Measurements from ENCODE around the gene KRT76. TPM values are rescaled to one million over a fixed set of nuclear protein-coding genes. Genes with fewer than 3 reads are reported as not detected.
A peak's percentile ranks its signal among the peaks of the same experiment; 100 is the strongest.
"Not testable (repeated sequence)": the region's sequence is repeated elsewhere in the genome, so short reads cannot be mapped to it uniquely, and the experiment has no call there.

KRT76 gene
- total RNA-seq, 1 experiment from 2014 or later = not detected

DNA sequence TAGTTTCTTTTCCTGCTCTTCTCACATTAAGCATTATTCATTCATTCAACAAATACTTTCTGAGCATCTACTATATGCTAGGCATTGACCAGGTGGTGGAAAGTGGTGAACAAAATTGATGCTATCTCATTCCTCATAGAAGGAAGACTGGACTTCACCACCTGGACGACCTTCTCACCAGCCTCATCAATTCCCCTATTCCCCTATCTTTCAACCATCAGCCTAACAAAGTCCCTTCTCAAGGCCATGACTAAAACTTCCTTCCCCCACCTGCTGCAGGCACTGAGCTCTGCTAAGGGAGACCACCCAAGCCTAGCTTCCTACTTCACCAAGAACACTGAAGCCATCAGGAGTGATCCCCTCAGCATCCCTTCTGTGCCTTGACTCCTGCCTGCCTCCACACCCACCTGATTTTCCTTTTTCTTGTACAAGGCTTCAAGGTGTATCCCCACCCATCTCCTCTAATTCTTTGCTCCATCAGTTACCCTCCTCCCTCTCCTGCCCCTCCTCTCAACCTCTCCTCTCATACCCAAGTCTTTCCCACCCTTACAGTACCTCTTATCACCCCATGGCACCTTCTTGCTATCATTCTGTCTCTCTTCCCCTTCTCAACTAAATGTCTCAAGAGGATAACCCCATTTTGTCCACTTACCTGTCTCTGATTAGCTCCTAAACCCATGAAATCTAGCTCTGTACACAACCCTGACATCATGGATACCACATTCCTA is 19.5 kb downstream of the KRT76 start:
- in situ Hi-C loops (cut with HindIII; ENCODE audit: low pct_unique_long_range_greater_than_20kb, low sequenced_read_pairs) = no loop called here
- no peak for DNase-seq (ENCODE audit: low read depth, low spot score)

DNA sequence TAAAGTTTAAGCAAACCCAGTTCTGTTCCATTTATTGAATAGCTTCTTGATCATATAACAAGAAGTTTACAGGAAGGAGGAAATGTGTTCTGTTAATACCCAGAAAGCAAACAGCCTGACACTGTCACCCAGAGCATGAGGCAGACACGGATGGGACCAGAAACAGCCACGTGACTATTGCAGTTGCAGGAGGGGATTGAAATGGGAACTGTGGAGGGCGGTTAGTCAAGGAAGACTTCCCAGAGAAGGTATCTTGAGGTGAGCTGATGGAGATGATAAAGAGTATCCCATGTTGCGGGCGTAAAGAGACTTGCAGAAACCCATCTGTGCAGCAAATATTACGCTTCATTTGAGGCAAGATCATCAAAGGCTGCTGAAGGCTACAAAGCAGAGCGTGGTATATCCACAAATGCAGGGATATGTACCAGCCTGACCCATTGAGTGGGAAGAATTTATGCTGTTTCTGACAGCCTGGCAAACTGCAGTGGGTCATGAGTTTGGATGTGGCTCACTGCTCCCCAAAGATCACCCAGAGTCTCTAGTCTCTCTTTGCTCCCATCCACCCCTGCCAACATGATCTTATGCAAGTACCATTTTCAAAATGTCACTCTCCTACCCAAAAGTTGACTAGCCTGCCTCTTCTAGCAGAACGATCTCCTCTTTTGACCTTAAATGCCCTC is 20.7 kb downstream of the KRT76 start:
- in situ Hi-C loops (cut with HindIII; ENCODE audit: low pct_unique_long_range_greater_than_20kb, low sequenced_read_pairs) = no loop called here
- no peak for DNase-seq (ENCODE audit: low read depth, low spot score)

DNA sequence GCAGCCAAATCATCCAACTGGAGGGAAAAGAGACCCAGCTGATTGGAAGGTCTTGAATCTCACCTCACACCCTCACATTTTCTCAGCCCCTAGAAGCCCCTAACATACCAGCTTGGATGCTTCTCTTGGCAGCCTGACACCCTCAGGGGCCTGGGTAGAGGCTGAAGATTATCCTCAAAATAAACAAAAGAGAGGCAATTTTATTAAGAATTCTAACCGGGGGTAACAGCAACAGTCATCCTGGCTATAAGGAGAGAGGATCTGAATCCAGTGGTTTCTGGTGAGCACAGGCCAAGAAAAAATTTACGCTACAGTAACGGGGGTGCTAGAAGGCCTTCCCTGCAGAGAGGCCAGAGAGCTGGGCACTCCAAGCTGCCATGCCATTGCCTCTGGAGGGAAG is 21.6 kb downstream of the KRT76 start:
- DNase-seq (ENCODE audit: low read depth, low spot score) = no peak
- in situ Hi-C loops (cut with HindIII; ENCODE audit: low pct_unique_long_range_greater_than_20kb, low sequenced_read_pairs) = no loop called here

DNA sequence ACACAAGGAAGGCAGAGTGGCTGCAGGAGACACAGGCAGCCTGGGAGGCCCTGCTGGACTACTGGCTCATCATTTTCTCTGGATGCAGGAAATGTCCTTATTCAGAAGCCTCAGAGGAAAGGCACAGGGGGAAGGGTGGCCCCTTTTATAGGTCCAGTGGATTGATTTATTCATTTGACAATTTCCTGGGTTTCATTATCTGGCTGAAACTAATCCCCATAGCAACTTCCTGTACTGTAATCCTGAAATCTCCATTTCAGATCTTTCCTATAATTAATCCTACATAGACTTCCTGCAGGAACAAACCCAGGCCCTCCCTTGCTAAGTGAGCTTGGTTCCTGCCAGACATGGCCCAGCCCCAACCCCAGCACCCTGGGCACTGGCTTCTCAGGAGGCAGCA is 23.0 kb downstream of the KRT76 start:
- in situ Hi-C loops (cut with HindIII; ENCODE audit: low pct_unique_long_range_greater_than_20kb, low sequenced_read_pairs) = no loop called here
- no peak for DNase-seq (ENCODE audit: low read depth, low spot score)

DNA sequence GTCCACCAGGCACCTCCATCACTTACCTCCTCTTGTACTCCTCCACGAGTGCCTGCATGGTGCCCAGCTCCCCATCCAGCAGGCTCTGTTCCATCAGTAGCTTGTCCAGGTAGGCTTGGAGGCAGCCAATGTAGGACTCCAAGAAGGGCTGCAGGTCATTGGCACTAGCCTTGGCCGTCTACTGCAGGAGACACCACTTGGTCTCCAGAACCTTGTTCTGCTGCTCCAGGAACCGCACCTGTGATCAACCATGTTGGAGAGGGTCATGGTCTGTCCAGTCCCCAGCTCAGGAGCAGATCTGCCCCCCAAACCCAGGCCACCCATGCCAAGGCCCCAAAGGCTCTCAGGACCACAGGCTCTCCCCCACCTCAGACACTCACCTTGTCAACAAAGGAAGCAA is 23.9 kb downstream of the KRT76 start:
- in situ Hi-C loops (cut with HindIII; ENCODE audit: low pct_unique_long_range_greater_than_20kb, low sequenced_read_pairs) = no loop called here

DNA sequence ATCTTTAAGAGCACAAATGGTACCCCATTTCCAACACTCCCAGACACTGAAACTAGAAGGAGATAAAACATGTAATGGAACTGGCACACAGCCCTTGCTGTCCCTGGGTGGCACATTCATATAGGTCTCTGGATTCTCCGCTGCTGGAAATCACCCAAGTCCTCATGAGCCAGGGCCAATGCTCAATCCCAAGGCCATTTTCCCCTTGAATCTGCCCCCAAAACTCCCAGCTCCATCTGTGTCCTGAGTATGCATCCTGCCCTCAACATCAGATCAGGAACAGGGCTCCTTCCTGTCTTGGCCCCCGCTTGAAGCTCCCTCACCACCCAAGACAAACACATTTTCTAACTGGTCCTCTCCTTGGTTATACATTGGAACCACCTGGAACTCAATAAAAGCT is 24.6 kb downstream of the KRT76 start:
- no peak for DNase-seq (ENCODE audit: low read depth, low spot score)
- in situ Hi-C loops (cut with HindIII; ENCODE audit: low pct_unique_long_range_greater_than_20kb, low sequenced_read_pairs) = no loop called here

More for the DNA sequence above, 23.9 kb downstream of the KRT76 start:
- DNase-seq (ENCODE audit: low read depth, low spot score) = no peak

DNA sequence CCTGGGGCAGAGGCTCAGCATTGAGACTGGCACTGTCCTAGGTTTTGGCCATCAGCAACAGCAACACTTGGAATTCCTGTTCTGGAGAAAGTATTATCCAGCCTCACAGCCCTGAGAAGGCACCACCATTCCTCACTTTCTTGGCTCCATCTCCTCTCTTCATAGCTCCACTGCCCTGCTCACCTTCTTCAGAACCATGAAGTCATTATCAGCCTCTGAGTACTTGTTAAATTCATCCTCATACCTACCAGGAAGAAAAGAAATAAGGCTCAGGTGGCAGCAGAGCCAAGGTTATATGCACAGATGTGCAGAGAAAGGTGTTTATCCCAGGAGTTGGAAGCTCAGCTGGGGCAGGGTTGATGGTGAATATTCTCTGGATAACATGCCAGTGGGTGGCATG is 25.4 kb downstream of the KRT76 start:
- in situ Hi-C loops (cut with HindIII; ENCODE audit: low pct_unique_long_range_greater_than_20kb, low sequenced_read_pairs) = no loop called here
- DNase-seq (ENCODE audit: low read depth, low spot score) = no peak

DNA sequence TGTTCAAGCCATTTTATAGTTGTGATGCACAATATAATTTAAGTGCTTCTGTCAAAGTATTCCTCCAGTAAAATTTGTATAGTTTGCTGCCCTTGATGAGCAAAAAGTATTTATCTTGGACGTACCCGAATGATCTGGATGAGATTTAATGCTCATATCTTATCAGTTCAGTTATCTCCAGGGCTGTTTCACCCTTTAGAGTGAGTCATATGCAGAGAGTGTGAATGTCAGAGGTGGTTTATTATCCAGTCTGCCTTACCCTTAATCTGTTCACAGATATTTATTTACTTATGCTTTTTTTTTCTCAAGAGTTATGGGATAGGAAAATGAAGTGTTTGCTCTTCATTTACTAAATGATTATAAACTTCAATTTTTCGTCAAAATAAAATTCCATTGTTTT is 26.6 kb downstream of the KRT76 start:
- in situ Hi-C loops (cut with HindIII; ENCODE audit: low pct_unique_long_range_greater_than_20kb, low sequenced_read_pairs); DNase-seq (ENCODE audit: low read depth, low spot score): not testable (repeated sequence)

DNA sequence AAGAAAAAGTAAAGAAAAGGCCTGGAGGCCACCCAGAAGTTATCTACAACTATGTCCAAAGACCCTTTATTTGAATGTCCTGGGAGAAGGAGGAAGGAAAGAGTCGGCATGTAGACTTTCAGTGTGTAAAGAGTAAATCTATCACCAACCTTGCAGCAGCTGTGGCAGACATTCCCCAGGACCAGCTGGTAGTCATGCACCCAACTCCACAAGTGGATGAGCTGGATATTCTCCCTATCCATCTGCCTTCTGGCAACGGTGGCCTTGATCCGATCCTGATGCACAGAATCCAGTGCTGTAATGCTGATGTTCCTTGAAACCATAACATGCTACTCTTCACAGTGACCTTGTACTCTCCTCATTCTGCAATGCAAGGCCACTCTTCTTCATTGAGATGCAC is 27.3 kb downstream of the KRT76 start:
- in situ Hi-C loops (cut with HindIII; ENCODE audit: low pct_unique_long_range_greater_than_20kb, low sequenced_read_pairs) = no loop called here
- DNase-seq (ENCODE audit: low read depth, low spot score) = no peak

DNA sequence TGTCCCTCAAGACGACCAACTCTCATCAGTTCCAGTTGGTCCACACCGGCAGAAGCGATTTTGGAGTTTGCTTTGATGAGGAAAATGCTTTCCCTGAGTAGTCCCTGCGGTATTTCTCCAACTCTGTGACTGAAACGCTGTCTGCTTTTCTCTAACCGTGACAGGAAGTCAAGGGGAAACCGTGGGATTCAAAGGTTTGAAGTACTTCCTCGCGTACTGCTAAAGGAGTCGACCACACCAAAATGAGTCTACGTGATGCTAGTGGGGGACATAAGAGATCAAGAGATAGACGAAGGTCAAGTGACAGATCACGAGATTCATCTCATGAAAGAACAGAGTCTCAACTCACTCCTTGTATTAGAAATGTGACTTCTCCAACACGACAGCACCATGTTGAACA is 28.6 kb downstream of the KRT76 start:
- no peak for DNase-seq (ENCODE audit: low read depth, low spot score)
- in situ Hi-C loops (cut with HindIII; ENCODE audit: low pct_unique_long_range_greater_than_20kb, low sequenced_read_pairs) = no loop called here

DNA sequence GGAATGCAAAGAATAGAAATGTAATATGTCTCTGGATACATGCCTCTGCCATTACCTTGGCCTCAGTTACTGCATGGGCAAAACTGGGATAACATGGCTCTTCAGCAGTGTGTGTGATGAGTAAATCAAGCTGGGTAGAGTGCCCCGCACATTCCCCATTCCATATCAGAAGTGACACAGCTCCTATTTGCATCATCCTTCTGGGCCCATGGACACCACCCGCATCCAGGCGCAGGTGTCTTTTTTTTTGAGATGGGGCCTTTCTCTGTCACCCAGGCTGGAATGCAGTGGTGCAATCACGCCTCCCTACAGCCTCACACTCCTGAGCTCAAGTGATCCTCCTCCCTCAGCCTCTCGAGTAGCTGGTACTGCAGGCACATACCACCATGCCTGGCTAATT is 31.6 kb downstream of the KRT76 start:
- in situ Hi-C loops (cut with HindIII; ENCODE audit: low pct_unique_long_range_greater_than_20kb, low sequenced_read_pairs) = no loop called here
- DNase-seq (ENCODE audit: low read depth, low spot score) = no peak

DNA sequence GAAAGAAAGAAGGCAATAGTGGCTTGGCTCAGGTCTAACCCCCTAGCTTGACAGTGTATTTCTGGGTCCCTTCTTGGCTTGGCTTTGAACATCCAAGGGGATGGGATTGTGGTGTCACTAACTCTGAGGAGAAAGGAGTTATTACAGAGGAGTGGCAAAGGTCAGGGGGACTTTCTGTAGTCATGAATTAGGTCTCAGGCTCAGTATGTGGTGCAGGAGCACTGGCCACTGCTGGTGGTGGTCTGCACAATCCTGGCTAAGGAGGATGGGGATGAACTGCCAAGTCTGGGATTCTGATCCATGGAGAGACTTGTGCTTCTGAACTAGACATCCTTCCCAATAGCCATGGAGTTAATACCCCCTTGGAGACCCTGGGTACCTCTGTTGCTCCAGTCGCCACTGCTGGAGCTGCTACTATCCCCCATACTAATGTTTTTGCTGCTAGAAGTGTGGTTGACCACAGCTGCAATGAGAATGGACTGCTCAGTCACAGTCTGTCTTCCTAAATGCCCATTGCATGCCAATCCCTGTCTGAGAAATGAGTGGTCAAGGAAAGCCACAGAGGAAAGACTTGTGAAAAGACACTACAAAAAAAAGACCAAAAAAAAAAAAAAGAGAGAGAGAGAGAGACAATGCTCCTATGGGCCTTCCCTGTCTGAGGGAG is 32.5 kb downstream of the KRT76 start:
- DNase-seq (ENCODE audit: low read depth, low spot score) = no peak
- in situ Hi-C loops (cut with HindIII; ENCODE audit: low pct_unique_long_range_greater_than_20kb, low sequenced_read_pairs) = no loop called here

DNA sequence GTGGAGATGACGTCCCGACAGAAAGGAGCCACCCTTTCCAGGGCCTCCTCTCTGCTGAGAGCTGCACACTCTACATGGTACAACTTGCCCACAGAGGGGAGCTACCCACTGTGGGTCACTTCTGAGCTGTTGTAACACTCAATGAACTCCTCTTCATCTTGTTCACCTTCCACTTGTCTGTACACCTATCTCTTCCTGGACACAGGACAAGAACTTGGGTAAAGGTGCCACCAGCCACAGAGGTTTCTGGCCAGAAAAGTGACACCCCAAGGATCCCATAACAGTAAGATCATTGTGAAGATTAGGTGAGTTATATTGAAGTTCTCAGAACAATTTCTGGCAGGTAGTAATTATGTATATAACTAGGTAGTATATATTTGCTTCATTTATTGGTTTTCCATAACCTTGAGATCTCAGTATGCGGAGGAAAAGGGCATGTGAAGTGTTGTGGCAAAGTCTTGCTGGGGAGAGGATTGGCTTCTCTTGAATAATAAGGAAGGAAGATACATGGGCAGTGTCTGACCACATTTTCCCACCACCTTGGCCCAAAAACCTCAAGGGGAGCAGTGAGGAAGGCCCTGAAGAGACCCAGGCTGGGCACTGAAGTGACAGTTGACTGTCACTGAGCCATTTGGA is 34.2 kb downstream of the KRT76 start:
- no peak for DNase-seq (ENCODE audit: low read depth, low spot score)
- in situ Hi-C loops (cut with HindIII; ENCODE audit: low pct_unique_long_range_greater_than_20kb, low sequenced_read_pairs) = no loop called here

DNA sequence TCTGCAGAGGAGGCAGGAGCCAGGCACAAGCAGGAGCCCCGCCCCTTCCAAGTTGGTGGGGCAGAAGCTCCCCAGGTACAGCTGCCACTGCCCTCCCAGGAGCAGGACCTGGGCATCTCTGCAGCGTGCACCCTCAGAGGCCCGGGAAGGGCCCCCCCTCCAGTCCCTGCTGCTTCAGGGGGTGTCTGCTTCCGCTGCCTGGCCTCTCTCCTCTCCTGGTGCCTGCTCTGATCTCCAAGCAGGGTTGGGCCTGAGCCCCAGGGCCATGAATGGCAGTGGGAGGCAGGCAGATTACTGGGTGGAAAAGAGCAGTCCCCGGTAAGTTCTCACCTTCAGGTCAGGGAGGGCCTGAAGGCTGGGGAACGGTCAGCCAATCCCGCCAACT is 35.0 kb downstream of the KRT76 start:
- no peak for DNase-seq (ENCODE audit: low read depth, low spot score)
- in situ Hi-C loops (cut with HindIII; ENCODE audit: low pct_unique_long_range_greater_than_20kb, low sequenced_read_pairs) = no loop called here

DNA sequence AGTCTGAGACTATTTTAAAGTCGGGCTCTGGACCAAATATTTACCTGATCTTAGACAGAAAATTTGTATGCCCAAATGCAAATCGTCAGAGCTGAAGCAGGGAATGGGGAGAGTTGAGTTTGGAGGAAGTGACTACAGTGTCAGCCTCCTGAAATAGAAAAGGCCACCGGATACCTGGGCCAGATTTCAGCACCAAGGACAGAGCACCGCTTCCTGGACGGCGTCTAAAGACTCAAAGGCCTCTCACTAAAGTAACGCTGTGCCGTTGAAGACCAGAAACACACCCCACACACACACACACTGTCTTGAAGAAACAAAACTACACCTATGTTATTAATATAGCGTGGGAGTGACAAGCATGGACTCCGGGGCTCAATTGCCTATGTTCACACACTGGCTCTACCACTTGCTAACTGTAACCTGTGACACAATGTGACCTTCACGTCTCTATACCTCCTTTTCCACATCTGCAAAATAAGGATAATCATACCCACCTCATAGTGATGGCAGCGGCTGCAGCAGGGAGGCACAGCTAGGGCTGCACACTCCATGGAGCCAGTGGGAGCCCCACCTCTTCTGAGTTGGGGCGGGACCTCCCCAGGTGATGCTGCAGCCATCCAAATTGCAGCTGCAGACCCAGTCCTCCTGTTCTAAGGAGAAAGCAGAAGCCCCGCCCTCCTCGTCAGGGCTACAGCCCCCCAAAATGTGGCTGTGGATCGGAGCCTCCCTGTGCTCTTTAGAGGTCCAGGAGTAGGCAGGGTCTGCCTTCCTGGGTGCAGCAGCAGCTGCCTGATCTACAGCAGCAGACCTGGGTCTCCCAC is 35.6 kb downstream of the KRT76 start:
- in situ Hi-C loops (cut with HindIII; ENCODE audit: low pct_unique_long_range_greater_than_20kb, low sequenced_read_pairs) = no loop called here

DNA sequence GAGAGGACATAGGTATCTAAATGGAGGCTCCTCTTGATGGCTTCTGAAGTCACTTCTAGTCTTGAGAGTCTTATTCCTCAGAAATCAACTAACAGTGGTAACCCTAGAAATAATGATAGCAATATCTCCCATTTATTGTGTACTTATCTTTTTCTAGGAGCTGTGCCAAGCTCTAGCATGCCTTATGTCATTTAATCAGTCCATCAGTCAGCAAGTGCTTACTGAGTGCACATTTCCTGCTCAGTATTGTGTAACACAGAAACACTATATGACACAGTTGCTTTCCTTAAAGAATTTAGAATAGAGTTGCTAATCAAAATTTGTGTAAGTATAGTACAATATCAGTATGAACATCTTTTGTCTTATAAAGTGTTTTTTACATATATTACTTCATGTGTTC is 36.6 kb downstream of the KRT76 start:
- in situ Hi-C loops (cut with HindIII; ENCODE audit: low pct_unique_long_range_greater_than_20kb, low sequenced_read_pairs) = no loop called here
- DNase-seq (ENCODE audit: low read depth, low spot score) = no peak

More for the DNA sequence above, 35.6 kb downstream of the KRT76 start:
- peak; percentile 43 for DNase-seq (ENCODE audit: low read depth, low spot score)

DNA sequence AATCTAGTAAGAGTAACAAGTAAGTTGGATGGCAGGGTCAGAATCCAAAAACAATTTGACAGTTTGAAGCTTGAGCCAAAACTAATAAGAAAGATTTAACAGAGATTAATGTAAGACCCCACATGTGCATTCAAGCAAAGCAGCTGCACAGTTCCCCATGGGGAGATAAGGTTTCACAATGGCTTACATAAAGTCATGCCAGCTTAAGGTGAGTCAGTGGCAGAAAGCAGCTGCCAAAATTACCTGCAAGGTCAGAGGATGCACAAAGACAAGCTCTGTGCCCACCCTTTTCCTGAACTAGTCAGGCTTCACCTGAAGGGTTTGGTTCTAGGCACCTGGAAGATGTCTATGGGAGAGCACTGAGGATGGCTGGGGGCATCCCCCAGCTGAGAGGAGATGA is 37.2 kb downstream of the KRT76 start:
- in situ Hi-C loops (cut with HindIII; ENCODE audit: low pct_unique_long_range_greater_than_20kb, low sequenced_read_pairs) = no loop called here
- no peak for DNase-seq (ENCODE audit: low read depth, low spot score)

Measured in SK-MEL-5 (cell line).